ENCODE results near the gene ZNF442.
"Not testable (repeated sequence)": the region's sequence is repeated elsewhere in the genome, so short reads cannot be mapped to it uniquely, and the experiment has no call there.

ZNF442 gene

GRCh38 chr19:12330340-12330739 lies 35.1 kb downstream of the ZNF442 start:
- no peak for DNase-seq (ENCODE audit: low spot score)

GRCh38 chr19:12325690-12326089 lies 39.8 kb downstream of the ZNF442 start:
- DNase-seq (ENCODE audit: low spot score): no peak

GRCh38 chr19:12318782-12319413 lies 46.6 kb downstream of the ZNF442 start:
- no peak for DNase-seq (ENCODE audit: low spot score)

- no peak for DNase-seq (ENCODE audit: low spot score)
Measured at GRCh38 chr19:12314553-12314952, 50.9 kb downstream of the ZNF442 start.

GRCh38 chr19:12308891-12309290 lies 56.6 kb downstream of the ZNF442 start:
- not testable (repeated sequence) for DNase-seq (ENCODE audit: low spot score)
